Sigmoid colon (tissue), 4 donors: ENCODE measurements around the gene CCDC33.

Experiments used
- EP300 ChIP-seq, 4 donors: sonication (generic); formaldehyde crosslinking; IDR thresholded peaks; one replicate each; pipeline ENCODE4 v1.6.1; 2017; ENCODE audit warnings: antibody characterized with exemption in 4 of 4
- POLR2A ChIP-seq, 2 donors: fragments of 450-650 bp; IDR thresholded peaks; one replicate each; pipeline ENCODE4 v1.6.1; 2016; ENCODE audit warnings: antibody characterized with exemption in 2 of 2, mild to moderate bottlenecking in 2 of 2, moderate library complexity in 2 of 2
- POLR2AphosphoS5 ChIP-seq, 4 donors: sonication (generic); formaldehyde crosslinking; IDR thresholded peaks; one replicate each; pipeline ENCODE4 v1.6.1; 2017; ENCODE audit warnings: antibody characterized with exemption in 4 of 4
- TF ChIP-seq, protein P1 (sequence below), 4 experiments: fragments of 450-650 bp in 3 of 4; fragments of 200-600 bp in 1 of 4; IDR thresholded peaks; one replicate each; pipeline ENCODE4 v1.5.1; 2016 to 2019; ENCODE audit warnings: antibody characterized with exemption in 4 of 4, mild to moderate bottlenecking in 3 of 4, moderate library complexity in 2 of 4

DNA sequence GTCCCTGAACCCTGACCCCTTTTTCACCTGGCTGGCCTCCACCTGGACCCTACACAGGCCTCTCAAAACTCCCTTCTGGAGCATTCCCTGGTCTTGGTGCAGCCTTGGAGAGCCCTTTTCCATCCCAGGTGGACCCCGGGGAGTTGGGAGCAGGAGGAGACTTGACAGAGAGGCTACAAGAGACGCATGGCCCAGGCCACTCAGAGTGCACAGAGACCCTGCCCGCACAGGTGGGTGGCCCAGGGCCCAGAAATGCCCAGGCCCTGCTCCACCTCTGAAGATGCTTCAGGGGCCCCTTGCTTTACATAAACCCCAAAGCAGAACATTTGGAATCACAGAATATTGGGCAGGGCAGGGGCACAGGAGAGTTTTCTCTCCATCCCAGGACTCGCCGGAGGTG, 97.0 kb downstream of the CCDC33 start:
- TF ChIP-seq, protein P1, sequence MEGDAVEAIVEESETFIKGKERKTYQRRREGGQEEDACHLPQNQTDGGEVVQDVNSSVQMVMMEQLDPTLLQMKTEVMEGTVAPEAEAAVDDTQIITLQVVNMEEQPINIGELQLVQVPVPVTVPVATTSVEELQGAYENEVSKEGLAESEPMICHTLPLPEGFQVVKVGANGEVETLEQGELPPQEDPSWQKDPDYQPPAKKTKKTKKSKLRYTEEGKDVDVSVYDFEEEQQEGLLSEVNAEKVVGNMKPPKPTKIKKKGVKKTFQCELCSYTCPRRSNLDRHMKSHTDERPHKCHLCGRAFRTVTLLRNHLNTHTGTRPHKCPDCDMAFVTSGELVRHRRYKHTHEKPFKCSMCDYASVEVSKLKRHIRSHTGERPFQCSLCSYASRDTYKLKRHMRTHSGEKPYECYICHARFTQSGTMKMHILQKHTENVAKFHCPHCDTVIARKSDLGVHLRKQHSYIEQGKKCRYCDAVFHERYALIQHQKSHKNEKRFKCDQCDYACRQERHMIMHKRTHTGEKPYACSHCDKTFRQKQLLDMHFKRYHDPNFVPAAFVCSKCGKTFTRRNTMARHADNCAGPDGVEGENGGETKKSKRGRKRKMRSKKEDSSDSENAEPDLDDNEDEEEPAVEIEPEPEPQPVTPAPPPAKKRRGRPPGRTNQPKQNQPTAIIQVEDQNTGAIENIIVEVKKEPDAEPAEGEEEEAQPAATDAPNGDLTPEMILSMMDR (IDR thresholded peaks at IDR 0.05), result no peak
- TF ChIP-seq POLR2A (IDR thresholded peaks at IDR 0.05) (no peak), EP300 (IDR thresholded peaks at IDR 0.05) (no peak), POLR2AphosphoS5 (IDR thresholded peaks at IDR 0.05) (no peak)
